ENCODE data around the gene UTF1. TPM values are rescaled to one million over a fixed set of nuclear protein-coding genes. Genes with fewer than 3 reads are reported as not detected.

The UTF1 gene
- total RNA-seq, 1 donor from 2014 or later, result 0.61 TPM

- no peaks in the 10 kb centered on the region for H3K36me3 Mint-ChIP-seq (ENCODE audit: unreplicated experiment)
- no peak overlapping the region for H3K4me3 Mint-ChIP-seq (ENCODE audit: unreplicated experiment)
- H3K27me3 Mint-ChIP-seq (ENCODE audit: unreplicated experiment), result no peaks in the 10 kb centered on the region
- no peaks in the 10 kb centered on the region for H3K9me3 Mint-ChIP-seq (ENCODE audit: unreplicated experiment)
- H3K27ac Mint-ChIP-seq (ENCODE audit: unreplicated experiment), result no peak overlapping the region
- DNase-seq, result no peak
- TF ChIP-seq CTCF (IDR thresholded peaks at IDR 0.05; ENCODE audit: partially characterized antibody, unreplicated experiment), result no peak
- no peaks in the 10 kb centered on the region for H3K4me1 Mint-ChIP-seq (ENCODE audit: low read depth, unreplicated experiment)
Measured at GRCh38 chr10:133201151-133201947, 28.7 kb upstream of the UTF1 start.

GRCh38 chr10:133201948-133202725, 27.9 kb upstream of the UTF1 start:
- no peak overlapping the region for H3K27ac Mint-ChIP-seq (ENCODE audit: unreplicated experiment)
- DNase-seq, result no peak
- H3K4me1 Mint-ChIP-seq (ENCODE audit: low read depth, unreplicated experiment), result no peaks in the 10 kb centered on the region
- no peaks in the 10 kb centered on the region for H3K9me3 Mint-ChIP-seq (ENCODE audit: unreplicated experiment)
- no peak for TF ChIP-seq CTCF (IDR thresholded peaks at IDR 0.05; ENCODE audit: partially characterized antibody, unreplicated experiment)
- H3K4me3 Mint-ChIP-seq (ENCODE audit: unreplicated experiment), result no peak overlapping the region
- H3K27me3 Mint-ChIP-seq (ENCODE audit: unreplicated experiment), result no peaks in the 10 kb centered on the region
- H3K36me3 Mint-ChIP-seq (ENCODE audit: unreplicated experiment), result no peaks in the 10 kb centered on the region

- Mint-ChIP-seq H3K4me3 (ENCODE audit: unreplicated experiment) (no peak overlapping the region), H3K27me3 (ENCODE audit: unreplicated experiment) (no peaks in the 10 kb centered on the region), H3K27ac (ENCODE audit: unreplicated experiment) (no peak overlapping the region), H3K4me1 (ENCODE audit: low read depth, unreplicated experiment) (no peaks in the 10 kb centered on the region), H3K36me3 (ENCODE audit: unreplicated experiment) (no peaks in the 10 kb centered on the region), H3K9me3 (ENCODE audit: unreplicated experiment) (no peaks in the 10 kb centered on the region)
- no peak for TF ChIP-seq CTCF (IDR thresholded peaks at IDR 0.05; ENCODE audit: partially characterized antibody, unreplicated experiment)
- no peak for DNase-seq
Measured at GRCh38 chr10:133202778-133203651, 27.0 kb upstream of the UTF1 start.

GRCh38 chr10:133203652-133204195, 26.3 kb upstream of the UTF1 start:
- Mint-ChIP-seq H3K36me3 (ENCODE audit: unreplicated experiment) (no peaks in the 10 kb centered on the region), H3K9me3 (ENCODE audit: unreplicated experiment) (no peaks in the 10 kb centered on the region), H3K4me3 (ENCODE audit: unreplicated experiment) (no peak overlapping the region), H3K4me1 (ENCODE audit: low read depth, unreplicated experiment) (no peaks in the 10 kb centered on the region), H3K27me3 (ENCODE audit: unreplicated experiment) (no peaks in the 10 kb centered on the region), H3K27ac (ENCODE audit: unreplicated experiment) (no peak overlapping the region)
- no peak for TF ChIP-seq CTCF (IDR thresholded peaks at IDR 0.05; ENCODE audit: partially characterized antibody, unreplicated experiment)
- DNase-seq, result no peak
